Skeletal muscle cell (primary cell): Measurements from ENCODE around the gene AUTS2.

Experiments used
- DNase-seq: peaks from one replicate; pipeline ENCODE4 v3.0.0-alpha.2; 2010; ENCODE audit warnings: low read depth
- H3K4me3 ChIP-seq: 2 replicates; pipeline ENCODE4 v1.5.1; 2011; ENCODE audit warnings: low read depth, mild to moderate bottlenecking, control low read depth, low read length, moderate library complexity

The AUTS2 gene

DNA sequence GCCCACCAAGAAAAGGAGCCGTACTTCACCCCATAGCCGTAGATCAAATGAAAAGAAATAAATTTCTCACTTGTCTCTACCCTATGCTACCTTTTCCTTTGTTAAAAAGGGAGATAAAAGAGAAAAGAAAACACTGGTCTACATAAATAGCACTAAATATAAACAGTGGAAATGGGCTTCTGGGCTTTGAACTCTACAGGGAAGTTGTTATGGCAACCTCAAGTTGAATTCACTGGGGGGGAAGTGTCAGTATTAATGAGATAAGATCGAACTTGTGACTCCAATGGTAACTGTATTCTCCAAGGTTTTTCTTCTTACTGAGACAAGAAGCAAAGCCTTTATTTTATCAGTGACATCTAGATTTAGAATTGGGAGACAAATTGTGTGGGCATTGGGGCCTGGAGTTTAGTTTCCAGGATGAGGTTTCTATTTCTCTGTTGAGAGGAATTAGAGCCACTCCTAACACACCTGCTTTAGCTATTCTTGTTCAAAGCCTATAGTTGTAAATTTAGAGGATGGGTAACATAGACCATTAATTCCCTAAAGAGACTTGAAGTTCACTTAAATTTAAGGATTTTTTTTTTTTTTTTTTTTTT, 929.3 kb downstream of the AUTS2 start:
- no peak overlapping the region for H3K4me3 ChIP-seq
- DNase-seq = no peak

DNA sequence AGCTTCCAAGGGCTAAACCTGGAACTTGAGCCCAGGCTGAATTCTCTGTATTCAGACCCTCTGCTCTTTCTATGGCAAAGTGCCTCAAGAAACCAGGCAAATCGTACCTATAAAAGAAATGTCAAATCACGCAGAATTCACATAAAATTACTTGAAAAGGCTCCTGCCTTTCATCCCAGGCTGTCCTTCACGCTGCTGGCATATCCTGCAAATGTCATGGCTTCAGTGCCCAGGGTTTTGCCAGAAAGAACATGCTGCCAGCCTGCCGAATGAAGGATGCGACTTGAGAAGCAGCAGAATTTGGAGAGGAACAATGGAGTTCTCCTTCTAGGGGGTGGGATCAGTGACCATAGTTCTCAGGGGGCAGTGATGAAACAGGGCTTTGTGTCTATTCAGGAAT, 931.2 kb downstream of the AUTS2 start:
- no peak overlapping the region for H3K4me3 ChIP-seq
- DNase-seq = no peak

DNA sequence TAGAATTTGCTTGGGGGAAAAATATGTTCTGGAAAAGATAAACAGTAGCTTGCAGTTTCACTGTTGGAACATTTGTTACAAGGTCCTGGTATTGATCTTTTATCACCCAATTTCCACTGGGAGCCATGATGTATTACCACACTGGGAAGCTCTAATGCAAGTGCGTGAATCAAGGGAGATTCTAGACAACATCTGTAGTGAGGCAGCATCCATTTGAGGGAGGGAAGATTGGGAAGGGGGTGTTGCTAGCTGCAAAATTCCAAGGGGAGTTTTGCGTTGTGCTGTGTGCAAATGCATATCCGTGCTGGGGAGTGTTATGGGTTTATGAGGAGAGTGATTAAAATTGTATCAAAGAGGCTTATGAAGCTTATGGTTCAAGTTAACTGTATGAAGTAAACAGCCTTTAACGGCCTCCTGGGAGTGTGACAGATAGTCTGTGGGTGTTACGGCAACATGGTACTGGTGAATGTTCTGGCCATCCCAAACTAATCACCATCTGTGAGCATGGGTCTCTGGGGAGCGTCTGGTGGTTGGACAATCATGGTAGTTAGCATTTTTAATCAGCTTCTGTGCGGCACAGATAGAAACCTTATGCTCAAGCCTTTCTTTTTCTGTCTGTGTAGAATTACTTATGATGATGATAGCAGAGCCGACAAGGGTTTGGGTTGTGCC, 931.8 kb downstream of the AUTS2 start:
- no peak for DNase-seq
- no peak overlapping the region for H3K4me3 ChIP-seq

DNA sequence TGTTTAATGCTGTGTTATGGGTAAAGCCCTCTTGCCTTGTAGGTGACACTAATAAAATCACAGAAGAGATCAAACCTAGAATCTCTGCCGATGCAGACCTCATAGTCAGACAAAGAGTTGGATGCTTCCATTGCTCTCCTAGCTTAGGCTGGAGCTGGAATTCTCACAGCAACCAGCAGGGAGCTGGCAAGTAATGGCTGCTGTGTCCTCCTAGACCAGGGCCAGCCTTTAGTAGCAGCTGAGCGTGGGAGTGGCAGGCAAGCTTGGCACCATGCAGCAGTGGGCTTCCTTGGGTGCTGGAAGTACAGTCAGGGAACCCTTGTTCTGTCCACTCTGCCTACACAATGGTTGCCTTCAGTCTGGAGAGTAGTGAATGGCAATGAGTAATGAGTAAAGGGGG, 935.3 kb downstream of the AUTS2 start:
- DNase-seq = no peak
- H3K4me3 ChIP-seq = no peak overlapping the region

DNA sequence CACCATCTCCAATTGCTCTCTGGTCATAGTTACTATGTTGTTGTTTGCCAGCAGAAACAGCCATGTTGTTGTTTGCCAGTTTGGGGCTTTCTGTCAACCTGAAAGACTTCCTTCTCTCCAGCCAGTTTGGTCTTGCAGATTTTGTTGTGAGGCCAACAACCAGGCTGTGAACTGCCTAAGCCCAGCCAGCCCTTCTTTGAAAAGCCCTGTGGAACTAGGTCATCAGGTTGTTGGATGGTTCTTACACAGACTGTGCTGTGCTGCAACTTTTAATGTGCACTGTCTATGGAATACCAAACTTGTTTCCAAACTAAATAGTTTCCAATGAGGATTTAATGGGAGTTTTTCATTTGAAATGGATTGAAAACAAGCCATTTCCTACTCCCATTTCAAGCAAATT, 940.9 kb downstream of the AUTS2 start:
- DNase-seq = no peak
- H3K4me3 ChIP-seq = no peak overlapping the region

DNA sequence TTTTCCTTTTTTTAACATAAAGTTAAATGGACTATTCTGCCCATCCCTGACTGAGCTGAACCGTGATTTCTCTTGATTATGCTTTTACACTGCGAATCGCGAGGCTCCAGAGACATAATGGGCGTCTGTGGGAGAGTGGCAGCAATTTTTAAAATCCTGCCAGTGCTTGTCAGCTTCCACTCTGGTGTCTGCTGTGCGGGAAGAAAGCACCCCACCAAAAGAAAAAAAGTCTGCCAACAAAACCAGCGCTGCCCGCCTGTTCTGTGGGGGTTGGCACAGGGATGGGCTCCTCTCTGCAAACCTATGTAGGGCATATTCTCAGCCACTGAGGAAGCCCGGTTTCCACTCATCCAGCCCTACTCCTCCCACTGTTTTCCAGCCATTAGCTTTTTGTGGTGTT, 941.3 kb downstream of the AUTS2 start:
- DNase-seq = no peak
- H3K4me3 ChIP-seq = no peak overlapping the region

DNA sequence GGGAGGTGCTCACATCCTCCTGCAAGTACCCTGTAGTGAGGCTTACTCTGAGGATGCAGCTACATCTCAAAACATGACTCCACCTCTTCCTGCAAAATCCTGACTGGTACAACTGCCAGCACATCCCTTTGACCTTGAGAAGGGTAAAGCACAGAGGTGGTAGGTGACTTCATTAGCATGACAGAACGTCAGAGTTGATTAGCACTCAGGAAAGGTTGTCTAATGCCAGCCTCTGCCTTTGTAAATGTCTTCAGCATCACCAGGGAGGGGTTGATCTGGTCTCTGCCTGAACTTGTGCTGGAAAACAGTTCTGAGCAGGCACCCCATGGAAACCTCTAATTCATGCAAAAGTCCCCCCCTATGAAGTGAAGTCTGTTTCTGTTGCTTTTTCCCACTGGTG, 942.4 kb downstream of the AUTS2 start:
- no peak overlapping the region for H3K4me3 ChIP-seq
- DNase-seq = no peak

DNA sequence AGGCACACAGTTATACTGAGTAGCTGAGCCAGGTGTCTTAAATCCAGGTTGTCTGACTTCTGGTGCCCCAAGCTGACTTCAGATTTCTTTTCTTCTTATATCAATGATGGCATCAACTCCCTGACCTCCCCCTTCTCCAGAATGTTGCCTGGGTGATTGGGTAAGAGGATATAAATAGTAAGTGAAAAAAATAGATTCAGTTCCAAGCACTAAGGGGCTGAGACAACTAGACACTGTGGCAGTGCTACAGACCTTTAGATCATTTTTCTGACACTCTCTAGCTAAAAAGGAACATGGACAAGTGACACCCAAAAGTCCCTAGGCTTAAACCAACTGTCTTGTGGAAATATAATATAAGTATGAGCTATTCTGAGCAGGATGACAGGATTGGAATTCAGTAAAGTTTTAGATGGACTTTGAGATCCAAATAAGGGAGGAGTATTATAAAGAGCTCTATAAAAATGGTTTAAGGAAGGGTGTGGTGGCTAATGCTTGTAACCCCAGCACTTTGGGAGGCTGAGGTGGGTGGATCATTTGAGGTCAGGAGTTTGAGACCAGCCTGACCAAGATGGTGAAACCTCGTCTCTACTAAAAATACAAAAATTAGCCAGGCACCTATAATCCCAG, 944.6 kb downstream of the AUTS2 start:
- H3K4me3 ChIP-seq = no peak overlapping the region
- no peak for DNase-seq

DNA sequence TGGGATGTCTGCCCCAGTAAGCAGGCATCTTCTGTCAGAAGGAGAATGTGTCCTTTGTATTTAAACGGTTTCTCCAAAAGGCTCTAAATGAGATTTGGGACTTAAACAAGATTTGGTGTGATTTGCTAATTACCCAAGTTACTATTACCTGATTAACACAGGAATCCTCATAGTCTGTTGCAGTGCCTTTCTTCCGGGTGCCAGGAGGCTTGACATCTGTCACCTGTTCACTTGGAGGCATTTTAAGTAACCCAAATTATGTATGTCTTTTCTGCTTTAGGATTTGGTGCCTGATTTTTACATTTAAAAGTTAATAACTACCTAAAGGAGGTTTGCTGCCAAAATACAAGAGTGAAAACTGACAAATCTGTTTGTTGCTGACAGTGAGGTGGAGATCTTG, 945.7 kb downstream of the AUTS2 start:
- no peak overlapping the region for H3K4me3 ChIP-seq
- DNase-seq = no peak

DNA sequence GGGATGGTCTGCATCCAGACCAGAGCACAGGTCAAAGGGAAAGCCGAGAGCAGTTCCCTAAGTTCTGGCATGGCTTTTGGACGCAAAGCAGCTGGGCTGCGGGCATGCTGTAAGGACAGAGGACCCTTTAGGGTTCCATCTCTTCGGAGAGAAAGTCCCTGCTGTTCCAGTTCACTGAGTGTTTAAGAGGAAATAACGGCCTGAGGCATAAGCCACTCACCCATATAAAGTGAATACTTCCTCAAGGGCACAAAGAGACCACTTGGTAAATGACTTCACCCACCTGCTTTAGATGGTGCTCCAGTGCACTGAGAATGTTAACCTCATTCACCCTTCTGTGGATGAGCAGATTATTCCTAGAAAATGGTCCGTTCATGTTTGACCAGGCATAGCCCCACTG, 946.9 kb downstream of the AUTS2 start:
- no peak overlapping the region for H3K4me3 ChIP-seq

DNA sequence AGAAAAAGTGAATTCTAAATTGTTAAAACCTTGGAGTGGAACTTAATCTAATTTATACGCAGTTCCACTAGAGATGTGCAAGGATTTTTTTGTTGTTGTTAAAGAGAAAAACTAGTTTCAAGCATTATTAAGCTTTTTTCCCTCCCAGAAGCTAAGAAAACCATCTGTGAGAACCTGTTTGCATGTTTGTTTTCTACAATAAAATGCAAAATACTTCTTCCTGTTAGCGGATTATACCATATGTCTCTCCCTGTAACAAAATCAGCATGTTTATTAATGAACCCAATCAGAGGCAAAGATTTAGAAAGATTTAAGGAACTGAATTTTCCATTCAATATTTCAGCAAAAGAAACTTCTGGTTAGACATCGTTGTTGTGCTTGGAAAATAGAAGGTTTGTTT, 953.9 kb downstream of the AUTS2 start:
- H3K4me3 ChIP-seq = no peak overlapping the region
- no peak for DNase-seq

More for the DNA sequence above, 946.9 kb downstream of the AUTS2 start:
- no peak for DNase-seq

DNA sequence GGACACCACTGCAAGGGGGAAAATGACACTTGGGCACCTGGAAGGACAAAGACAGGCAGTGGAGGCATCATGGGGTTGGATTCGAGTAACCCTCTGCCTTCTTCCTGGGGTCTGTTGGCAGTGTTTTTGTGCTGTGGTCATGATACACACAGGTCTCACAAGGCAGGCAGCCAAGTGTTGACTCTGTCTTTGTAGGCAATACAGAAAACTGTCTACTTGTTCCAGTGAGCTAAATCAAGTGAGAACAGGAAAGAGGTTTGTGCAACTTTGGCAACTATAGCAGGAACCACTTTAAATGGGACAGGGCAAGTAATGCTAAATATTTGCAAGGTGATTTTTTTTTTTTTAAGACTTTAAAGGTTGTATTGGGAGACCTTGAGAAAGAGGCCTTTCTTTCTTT, 955.1 kb downstream of the AUTS2 start:
- no peak for DNase-seq
- no peak overlapping the region for H3K4me3 ChIP-seq

DNA sequence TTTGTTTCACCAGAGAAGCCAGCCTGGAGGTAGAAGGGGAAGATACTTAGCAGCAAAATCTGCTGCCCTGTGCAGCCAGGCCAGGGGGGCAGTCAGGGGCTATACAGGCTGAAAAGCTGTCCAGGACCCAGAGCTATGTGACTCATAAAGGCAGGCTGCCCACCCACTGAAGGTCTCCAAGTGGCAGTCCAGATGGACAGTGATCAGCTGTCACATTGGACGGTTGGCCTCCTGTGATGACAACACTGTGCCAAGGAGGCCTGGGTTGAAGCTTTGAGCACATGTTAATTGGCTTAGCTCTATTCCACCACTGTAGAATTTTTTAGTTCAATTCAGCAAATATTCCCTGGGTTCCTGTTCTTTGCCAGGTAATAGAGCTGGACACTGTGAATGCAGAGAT, 956.4 kb downstream of the AUTS2 start:
- no peak for DNase-seq
- no peak overlapping the region for H3K4me3 ChIP-seq

DNA sequence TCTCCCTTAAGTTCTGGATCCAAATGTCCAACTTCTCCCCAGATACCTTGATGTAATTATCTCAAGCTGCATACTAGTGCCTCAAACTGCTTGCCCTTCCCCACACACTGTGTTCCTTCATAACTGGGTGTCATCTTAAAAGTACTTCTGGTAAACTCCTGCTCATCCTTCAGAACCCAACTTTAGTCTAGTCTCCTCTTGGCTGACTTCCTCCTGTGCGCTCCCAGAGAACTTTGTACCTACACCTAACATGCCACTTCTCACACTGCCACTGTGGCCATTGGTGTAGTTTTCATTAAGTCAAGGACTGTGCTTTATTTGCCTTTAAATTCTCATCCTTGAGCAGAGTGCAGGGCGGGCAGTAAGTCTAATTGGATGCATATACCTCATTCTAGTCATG, 958.5 kb downstream of the AUTS2 start:
- H3K4me3 ChIP-seq = no peak overlapping the region
- no peak for DNase-seq

DNA sequence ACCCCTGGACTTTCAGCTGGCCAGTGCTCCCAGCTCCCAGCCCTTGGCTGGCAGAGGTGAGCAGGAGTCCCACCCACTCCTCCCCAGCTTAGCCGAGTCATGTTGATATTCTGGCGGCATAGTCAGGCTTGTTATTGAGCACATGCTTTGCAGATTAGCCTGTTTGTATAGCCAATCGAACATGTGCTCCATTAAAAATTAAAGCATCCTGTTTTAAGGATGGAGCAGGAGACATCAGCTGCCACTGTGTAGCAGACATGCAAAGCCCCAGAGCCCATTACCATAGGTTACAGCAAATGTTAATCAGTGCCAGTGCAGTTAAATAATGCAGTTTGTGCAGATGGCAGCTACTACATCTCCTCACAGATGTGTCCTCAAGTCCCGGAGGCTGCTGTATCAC, 959.1 kb downstream of the AUTS2 start:
- no peak overlapping the region for H3K4me3 ChIP-seq
- DNase-seq = no peak

DNA sequence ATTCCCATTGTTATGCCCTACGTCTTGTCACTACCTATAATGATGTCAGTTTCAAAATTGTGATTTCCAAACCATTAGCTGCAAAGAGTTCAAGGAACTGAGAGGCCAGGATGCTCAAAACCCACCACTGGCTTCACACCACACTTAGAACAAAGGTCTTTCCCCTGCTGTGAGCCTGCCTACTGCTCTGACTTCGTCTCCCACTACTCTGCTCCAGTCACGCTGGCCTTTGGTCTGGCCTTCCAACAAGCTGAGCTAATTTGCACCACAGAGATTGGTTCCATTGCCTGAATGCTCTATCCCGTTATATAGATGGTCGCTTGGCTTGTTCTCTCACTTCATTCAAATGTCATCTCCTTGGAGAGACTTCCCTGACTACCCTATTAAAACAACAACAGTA, 961.5 kb downstream of the AUTS2 start:
- no peak overlapping the region for H3K4me3 ChIP-seq

DNA sequence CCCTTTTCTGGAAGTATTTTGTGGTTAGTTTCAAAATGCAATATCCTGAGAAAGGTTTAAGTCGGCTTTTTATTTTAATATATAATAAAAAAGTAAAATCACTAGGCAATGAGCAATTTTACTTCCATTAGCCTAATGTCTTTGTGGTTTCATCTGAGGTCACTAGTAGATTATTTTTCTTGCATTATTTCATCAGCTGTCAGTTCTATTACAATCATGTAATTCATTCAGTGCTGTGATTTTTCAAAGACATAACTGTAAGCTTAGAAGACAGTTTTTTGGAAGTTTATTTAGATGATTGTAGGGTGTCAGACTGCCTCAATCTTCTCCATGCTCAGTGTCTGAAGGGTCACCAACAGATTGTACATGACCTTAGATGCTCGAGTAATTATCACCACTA, 965.7 kb downstream of the AUTS2 start:
- no peak for DNase-seq
- H3K4me3 ChIP-seq = no peak overlapping the region

More for the DNA sequence above, 961.5 kb downstream of the AUTS2 start:
- DNase-seq = no peak

DNA sequence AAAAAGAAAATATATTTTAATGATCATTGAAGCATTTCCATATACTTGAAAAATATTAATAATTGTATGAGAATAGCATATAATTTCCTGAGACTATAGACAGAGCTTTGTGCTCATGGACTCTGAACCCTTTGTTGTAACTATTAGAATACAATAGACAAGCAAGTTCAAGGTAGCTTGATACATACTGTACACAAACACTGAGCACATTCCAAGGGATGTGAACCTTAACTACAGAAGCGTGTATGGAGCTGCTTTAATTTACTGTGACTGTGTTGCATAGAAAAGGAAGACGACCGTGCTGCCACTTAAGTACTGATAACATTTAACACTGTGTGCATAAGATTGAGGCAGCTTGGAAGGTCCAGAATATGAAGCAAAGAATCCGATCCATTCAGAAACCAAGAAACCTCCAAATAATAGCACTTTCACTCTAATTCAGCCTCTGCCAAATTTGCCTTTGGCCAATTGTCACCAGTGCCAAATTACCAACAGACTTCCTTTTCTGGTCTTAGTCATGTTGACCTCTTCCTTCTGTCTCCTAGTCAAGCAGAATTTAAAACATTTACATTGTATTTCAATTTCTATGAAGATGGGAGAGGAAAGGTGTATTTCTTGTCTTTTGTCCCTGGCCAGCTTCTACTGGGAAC, 967.6 kb downstream of the AUTS2 start:
- H3K4me3 ChIP-seq = no peak overlapping the region
- DNase-seq = no peak

DNA sequence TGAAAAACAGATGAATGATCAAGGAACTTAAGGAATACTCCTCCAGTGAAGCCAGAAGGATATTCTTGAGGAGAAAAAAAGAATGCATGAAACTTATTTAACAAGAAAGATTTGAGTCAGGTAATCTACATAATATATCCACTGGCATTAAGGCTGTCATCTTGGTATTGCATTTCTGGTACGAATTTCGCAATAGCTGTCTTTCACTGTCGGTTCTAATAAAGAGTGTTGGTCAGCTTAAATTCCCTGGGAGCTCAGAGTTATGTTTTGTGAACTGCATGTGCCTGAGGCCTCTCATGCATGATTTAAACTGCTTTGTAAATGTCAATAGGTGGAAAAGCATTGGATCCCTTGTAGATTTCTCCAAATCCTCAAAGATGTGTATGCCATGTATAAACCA, 968.4 kb downstream of the AUTS2 start:
- peak; percentile 35 for DNase-seq
- no peak overlapping the region for H3K4me3 ChIP-seq

DNA sequence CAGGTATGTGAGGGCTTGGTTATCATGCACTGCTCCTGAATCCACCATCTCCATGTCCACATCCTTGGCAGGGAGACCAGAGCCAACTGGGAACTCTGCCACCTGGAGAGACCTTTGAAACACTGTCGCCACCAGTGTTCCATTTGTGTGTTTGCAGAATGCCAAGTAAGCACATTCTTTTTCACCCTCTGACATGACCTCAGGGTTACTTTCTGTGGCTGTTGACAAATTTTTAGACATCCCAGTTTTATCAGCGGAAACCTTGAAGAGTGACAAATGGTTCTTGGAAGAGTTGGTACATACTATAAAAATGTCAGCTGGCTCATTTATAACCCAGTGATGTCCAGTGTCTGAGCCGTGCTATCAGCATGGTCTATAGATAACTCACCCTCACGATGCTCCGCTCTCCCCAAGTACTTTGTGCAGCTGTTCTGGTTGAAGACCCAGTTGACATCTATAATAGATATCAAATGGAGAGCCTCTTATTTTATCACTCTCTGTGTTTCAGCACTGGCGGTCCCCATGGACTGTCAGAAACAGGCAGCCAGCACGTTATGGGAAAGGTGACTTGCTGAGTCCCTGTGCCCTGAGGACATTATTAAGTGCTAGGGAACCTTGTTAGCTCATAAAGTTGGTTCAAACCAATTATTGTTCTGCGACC, 970.5 kb downstream of the AUTS2 start:
- no peak for DNase-seq

More for the DNA sequence above, 970.5 kb downstream of the AUTS2 start:
- H3K4me3 ChIP-seq = no peak overlapping the region
